GM13976 (cell line): ENCODE data around the gene BSN.

Source experiments
- DNase-seq: peaks from one replicate; pipeline ENCODE4 v3.0.0; 2012; ENCODE audit warnings: low spot score
- in situ Hi-C: fragments of 300-500 bp; cut with MboI; formaldehyde crosslinking; loops from one replicate; pipeline ENCODE4 v1.12.0; 2022; ENCODE audit warnings: low sequenced_read_pairs, mixed read lengths, inconsistent platforms; ENCODE audit not compliant: unreplicated experiment
- TF ChIP-seq, protein P1 (sequence below): IDR thresholded peaks from 2 replicates; pipeline ENCODE4 v1.5.1; 2012; ENCODE audit warnings: borderline replicate concordance, mild to moderate bottlenecking; ENCODE audit not compliant: insufficient read depth; ENCODE audit errors: extremely low read depth, missing control alignments, control extremely low read depth

Gene BSN

GRCh38 chr3:49713336-49714105 lies 159.2 kb downstream of the BSN start:
- in situ Hi-C loops, result no loop called here
- TF ChIP-seq, protein P1, sequence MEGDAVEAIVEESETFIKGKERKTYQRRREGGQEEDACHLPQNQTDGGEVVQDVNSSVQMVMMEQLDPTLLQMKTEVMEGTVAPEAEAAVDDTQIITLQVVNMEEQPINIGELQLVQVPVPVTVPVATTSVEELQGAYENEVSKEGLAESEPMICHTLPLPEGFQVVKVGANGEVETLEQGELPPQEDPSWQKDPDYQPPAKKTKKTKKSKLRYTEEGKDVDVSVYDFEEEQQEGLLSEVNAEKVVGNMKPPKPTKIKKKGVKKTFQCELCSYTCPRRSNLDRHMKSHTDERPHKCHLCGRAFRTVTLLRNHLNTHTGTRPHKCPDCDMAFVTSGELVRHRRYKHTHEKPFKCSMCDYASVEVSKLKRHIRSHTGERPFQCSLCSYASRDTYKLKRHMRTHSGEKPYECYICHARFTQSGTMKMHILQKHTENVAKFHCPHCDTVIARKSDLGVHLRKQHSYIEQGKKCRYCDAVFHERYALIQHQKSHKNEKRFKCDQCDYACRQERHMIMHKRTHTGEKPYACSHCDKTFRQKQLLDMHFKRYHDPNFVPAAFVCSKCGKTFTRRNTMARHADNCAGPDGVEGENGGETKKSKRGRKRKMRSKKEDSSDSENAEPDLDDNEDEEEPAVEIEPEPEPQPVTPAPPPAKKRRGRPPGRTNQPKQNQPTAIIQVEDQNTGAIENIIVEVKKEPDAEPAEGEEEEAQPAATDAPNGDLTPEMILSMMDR, result no peak
- no peak for DNase-seq

GRCh38 chr3:49714728-49715550 lies 160.7 kb downstream of the BSN start:
- in situ Hi-C loops, result no loop called here
- DNase-seq, result no peak
- TF ChIP-seq, protein P1, result no peak

DNA sequence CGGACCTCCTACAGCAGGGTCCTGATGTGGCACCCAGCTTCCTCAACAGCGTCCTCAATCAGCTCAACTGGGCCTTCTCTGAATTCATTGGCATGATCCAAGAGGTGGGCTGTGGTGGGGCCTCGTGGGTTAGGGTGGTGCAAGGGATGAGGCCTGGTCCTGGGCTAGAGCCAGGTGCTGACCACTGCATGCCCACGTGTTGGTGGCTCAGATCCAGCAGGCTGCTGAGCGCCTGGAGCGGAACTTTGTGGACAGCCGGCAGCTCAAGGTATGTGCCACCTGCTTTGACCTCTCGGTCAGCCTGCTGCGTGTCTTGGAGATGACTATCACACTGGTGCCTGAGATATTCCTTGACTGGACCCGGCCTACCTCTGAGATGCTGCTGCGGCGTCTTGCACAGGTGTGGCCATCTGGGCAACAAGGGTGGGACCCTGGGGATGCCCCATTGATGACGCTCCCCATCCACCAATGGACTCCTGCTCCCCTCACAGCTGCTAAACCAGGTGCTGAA lies 161.4 kb downstream of the BSN start:
- in situ Hi-C loops, result no loop called here

DNA sequence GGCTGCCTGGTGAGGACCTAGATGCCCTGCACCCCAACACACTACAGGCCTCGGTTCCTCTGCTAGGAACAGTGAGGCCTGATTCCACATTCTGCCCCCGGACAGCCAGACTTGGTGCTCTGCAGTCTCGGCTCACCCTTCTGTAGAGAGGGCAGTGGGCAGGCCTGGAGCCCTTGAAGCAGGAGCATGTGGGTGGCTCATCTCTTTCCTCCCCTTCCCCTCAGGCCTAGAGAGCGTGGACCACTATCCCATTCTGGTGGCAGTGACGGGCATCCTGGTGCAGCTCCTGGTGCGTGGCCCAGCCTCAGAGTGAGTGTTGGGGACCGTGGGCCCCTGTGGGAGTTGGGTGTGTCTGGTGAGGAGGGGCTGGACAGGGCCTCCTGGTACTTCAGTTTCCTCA lies 161.9 kb downstream of the BSN start:
- in situ Hi-C loops, result no loop called here
- TF ChIP-seq, protein P1, result no peak
- no peak for DNase-seq

More for the DNA sequence above, 161.4 kb downstream of the BSN start:
- no peak for DNase-seq
- TF ChIP-seq, protein P1, result no peak

DNA sequence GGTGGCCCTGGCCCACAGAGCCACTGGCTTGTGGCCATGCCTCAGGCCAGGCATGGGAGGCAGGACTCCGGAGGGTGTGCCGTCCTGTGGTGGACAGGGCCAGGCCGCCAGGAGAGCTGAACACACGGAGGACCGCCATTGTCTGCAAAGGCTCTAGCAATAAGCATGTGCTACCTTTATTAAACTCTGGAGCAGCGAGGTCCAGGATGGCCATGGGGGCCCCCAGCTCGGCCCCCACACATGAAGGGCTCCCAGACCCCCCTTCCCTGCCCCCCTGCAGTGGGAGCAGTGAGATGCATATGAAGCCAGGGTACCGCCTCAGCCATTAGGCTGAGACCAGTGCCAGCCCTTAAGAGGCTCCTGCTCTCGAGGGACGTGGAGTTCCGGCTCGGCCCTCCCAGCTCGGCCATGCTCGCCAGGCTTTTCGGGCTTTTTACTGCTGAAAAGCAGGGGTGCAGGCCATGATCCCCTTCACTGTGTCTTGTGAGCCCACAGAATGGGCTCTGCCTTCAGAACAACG lies 162.5 kb downstream of the BSN start:
- in situ Hi-C loops, result no loop called here
- DNase-seq, result no peak

More for the DNA sequence above, 162.5 kb downstream of the BSN start:
- TF ChIP-seq, protein P1, result no peak
